ENCODE measurements around the gene EDIL3.

- TF ChIP-seq CTCF (IDR thresholded peaks at IDR 0.05) (no peak), POLR2A (IDR thresholded peaks at IDR 0.05) (no peak)
Observed at GRCh38 chr5:84378961-84379360, 5.7 kb downstream of the EDIL3 start.
